Hepatocyte (in vitro differentiated cells): Measurements from ENCODE around the gene PRPS2. TPM values are rescaled to one million over a fixed set of nuclear protein-coding genes. Genes with fewer than 3 reads are reported as not detected.

Experiments used
- DNase-seq: peaks from one replicate; pipeline ENCODE4 v3.0.0-alpha.2; 2016; ENCODE audit warnings: low spot score
- H2AFZ ChIP-seq: fragments of 200-600 bp; sonication (generic); 2 replicates; pipeline ENCODE4 v1.6.0; 2016; ENCODE audit warnings: antibody characterized with exemption, mild to moderate bottlenecking
- H3K27ac ChIP-seq: fragments of 200-600 bp; sonication (generic); 2 replicates; pipeline ENCODE4 v1.5.1; 2016; ENCODE audit warnings: mild to moderate bottlenecking
- H3K27me3 ChIP-seq: fragments of 200-600 bp; sonication (generic); 2 replicates; pipeline ENCODE4 v1.6.1; 2016
- H3K36me3 ChIP-seq: fragments of 200-600 bp; sonication (generic); replicated peaks from 2 replicates; pipeline ENCODE4 v1.5.1; 2016; ENCODE audit warnings: low read depth; ENCODE audit not compliant: insufficient read depth
- H3K4me1 ChIP-seq: fragments of 200-600 bp; sonication (generic); 2 replicates; pipeline ENCODE4 v1.5.1; 2016; ENCODE audit warnings: mild to moderate bottlenecking, moderate library complexity; ENCODE audit not compliant: insufficient read depth
- H3K4me2 ChIP-seq: fragments of 200-600 bp; sonication (generic); 2 replicates; pipeline ENCODE4 v1.6.0; 2016
- H3K4me3 ChIP-seq: fragments of 200-600 bp; sonication (generic); 2 replicates; pipeline ENCODE4 v1.5.1; 2016; ENCODE audit warnings: mild to moderate bottlenecking
- H3K79me2 ChIP-seq: fragments of 200-600 bp; sonication (generic); 2 replicates; pipeline ENCODE4 v1.6.0; 2017; ENCODE audit warnings: mild to moderate bottlenecking
- H3K9me2 ChIP-seq: fragments of 200-600 bp; sonication (generic); replicated peaks from 2 replicates; pipeline ENCODE4 v1.6.0; 2017; ENCODE audit warnings: mild to moderate bottlenecking; ENCODE audit not compliant: insufficient read depth
- H3K9me3 ChIP-seq: fragments of 200-600 bp; sonication (generic); 2 replicates; pipeline ENCODE4 v1.5.1; 2016; ENCODE audit warnings: low read depth, mild to moderate bottlenecking
- H4K20me1 ChIP-seq: fragments of 200-600 bp; sonication (generic); 2 replicates; pipeline ENCODE4 v1.6.0; 2016; ENCODE audit warnings: mild to moderate bottlenecking; ENCODE audit not compliant: insufficient read depth, poor library complexity, severe bottlenecking
- CTCF ChIP-seq: fragments of 200-600 bp; sonication (generic); IDR thresholded peaks from 2 replicates; pipeline ENCODE4 v1.5.1; 2016; ENCODE audit warnings: antibody characterized with exemption, mild to moderate bottlenecking; ENCODE audit not compliant: poor library complexity
- EZH2 ChIP-seq: fragments of 200-600 bp; sonication (generic); IDR thresholded peaks from 2 replicates; pipeline ENCODE4 v1.6.1; 2016; ENCODE audit warnings: antibody characterized with exemption, mild to moderate bottlenecking, borderline replicate concordance
- EZH2phosphoT487 ChIP-seq: fragments of 200-600 bp; sonication (generic); IDR thresholded peaks from one replicate; pipeline ENCODE4 v1.6.1; 2018; ENCODE audit warnings: antibody characterized with exemption, mild to moderate bottlenecking, low read depth, moderate library complexity; ENCODE audit not compliant: unreplicated experiment, severe bottlenecking
- WGBS: methylation state at CpG from one replicate; pipeline ENCODE4 v1.1.6; 2016; ENCODE audit warnings: low lambda C conversion rate; ENCODE audit errors: missing lambda C conversion rate; 5-methylcytosine and 5-hydroxymethylcytosine counted together
- polyA plus RNA-seq: library from polyadenylated mRNA; unstranded; fragments of >200 nt; fragmentation: Nextera tagmentation; extraction: Ambion mirVana; gene quantifications from 2 replicates; pipeline ENCODE4 v1.2.1, GENCODE V29; 2016
- total RNA-seq: library from RNA; depleted of rRNA; stranded (reverse); fragments of >200 nt; gene quantifications from 2 replicates; pipeline ENCODE4 v1.2.3, GENCODE V29; 2014

PRPS2 gene
- total and polyA plus RNA-seq, 2 experiments from 2014 or later: 60.8 to 64.1 TPM

- no peak overlapping the region for H2AFZ ChIP-seq
- H4K20me1 ChIP-seq: no peaks in the 10 kb centered on the region
- 76% methylated on average over 9 of the region's 9 CpGs for WGBS
- no peaks in the 10 kb centered on the region for H3K79me2 ChIP-seq
- no peak overlapping the region for H3K27ac ChIP-seq
- no peaks in the 10 kb centered on the region for H3K9me3 ChIP-seq
- TF ChIP-seq CTCF: no peak
- no peak for TF ChIP-seq EZH2
- no peak for TF ChIP-seq EZH2phosphoT487
- no peaks in the 10 kb centered on the region for H3K9me2 ChIP-seq
- H3K4me2 ChIP-seq: no peak overlapping the region
- H3K36me3 ChIP-seq: no peaks in the 10 kb centered on the region
- H3K4me1 ChIP-seq: no peaks in the 10 kb centered on the region
- no peaks in the 10 kb centered on the region for H3K27me3 ChIP-seq
- H3K4me3 ChIP-seq: no peak overlapping the region
- no peak for DNase-seq
Measured at GRCh38 chrX:12824944-12825343, 33.7 kb downstream of the PRPS2 start.

- Histone ChIP-seq H4K20me1 (no peaks in the 10 kb centered on the region), H3K4me2 (no peak overlapping the region), H3K79me2 (no peaks in the 10 kb centered on the region), H3K36me3 (no peaks in the 10 kb centered on the region), H3K4me3 (no peak overlapping the region), H3K4me1 (no peaks in the 10 kb centered on the region), H3K9me2 (no peaks in the 10 kb centered on the region), H3K9me3 (no peaks in the 10 kb centered on the region), H3K27ac (no peak overlapping the region), H3K27me3 (no peaks in the 10 kb centered on the region), H2AFZ (no peak overlapping the region)
- WGBS: 69% methylated on average over 8 of the region's 8 CpGs
- TF ChIP-seq EZH2phosphoT487 (no peak), EZH2 (no peak), CTCF (no peak)
- no peak for DNase-seq
Measured at GRCh38 chrX:12825801-12826200, 34.6 kb downstream of the PRPS2 start.

- H3K36me3 ChIP-seq: no peaks in the 10 kb centered on the region
- peak overlapping the region; percentile 67 for H3K27ac ChIP-seq
- H2AFZ ChIP-seq: no peak overlapping the region
- H3K79me2 ChIP-seq: no peaks in the 10 kb centered on the region
- peak overlapping the region; percentile 49 for H3K4me2 ChIP-seq
- no peaks in the 10 kb centered on the region for H3K27me3 ChIP-seq
- H3K9me2 ChIP-seq: no peaks in the 10 kb centered on the region
- WGBS: 76% methylated on average over 2 of the region's 2 CpGs
- no peak overlapping the region for H3K4me3 ChIP-seq
- TF ChIP-seq EZH2: no peak
- no peaks in the 10 kb centered on the region for H3K4me1 ChIP-seq
- H4K20me1 ChIP-seq: no peaks in the 10 kb centered on the region
- DNase-seq: no peak
- H3K9me3 ChIP-seq: no peaks in the 10 kb centered on the region
Measured at GRCh38 chrX:12843061-12843667, 52.0 kb downstream of the PRPS2 start.

- WGBS: 44% methylated on average over 6 of the region's 6 CpGs
- no peaks in the 10 kb centered on the region for H3K36me3 ChIP-seq
- no peak overlapping the region for H3K4me3 ChIP-seq
- H3K27me3 ChIP-seq: no peaks in the 10 kb centered on the region
- H4K20me1 ChIP-seq: no peaks in the 10 kb centered on the region
- no peaks in the 10 kb centered on the region for H3K9me2 ChIP-seq
- peak overlapping the region; percentile 67 for H3K27ac ChIP-seq
- TF ChIP-seq CTCF (no peak), EZH2 (no peak), EZH2phosphoT487 (no peak)
- no peaks in the 10 kb centered on the region for H3K79me2 ChIP-seq
- peak overlapping the region; percentile 49 for H3K4me2 ChIP-seq
- H3K9me3 ChIP-seq: no peaks in the 10 kb centered on the region
- no peaks in the 10 kb centered on the region for H3K4me1 ChIP-seq
- H2AFZ ChIP-seq: no peak overlapping the region
- DNase-seq: no peak
Measured at GRCh38 chrX:12843668-12844279, 52.6 kb downstream of the PRPS2 start.
